Natural killer cell (primary cell): Measurements from ENCODE around the gene FRMD3. TPM values are rescaled to one million over a fixed set of nuclear protein-coding genes. Genes with fewer than 3 reads are reported as not detected.

Source experiments
- ATAC-seq, 3 donors: fragments of 150-1000 bp in 2 of 3; fragments of 200-7000 bp in 1 of 3; cut with Tn5 transposase; 1 replicate in 1 of 3; 2 replicates in 2 of 3; pipeline ENCODE4 v1.10.0; 2021; ENCODE audit warnings: mild to moderate bottlenecking in 2 of 3, moderate library complexity in 2 of 3
- DNase-seq, 2 donors: peaks; one replicate each; pipeline versions ENCODE4 v3.0.0 to v3.0.0-alpha.2; 2013 to 2021; ENCODE audit warnings: mixed read lengths in 1 of 2
- H3K27ac ChIP-seq: one replicate; pipeline ENCODE4 v1.5.1; 2013; ENCODE audit warnings: mild to moderate bottlenecking, low read length
- H3K27me3 ChIP-seq: one replicate; pipeline ENCODE4 v1.6.1; 2013; ENCODE audit warnings: low read length; ENCODE audit not compliant: control insufficient read depth, insufficient read depth
- H3K36me3 ChIP-seq: one replicate; pipeline ENCODE4 v1.6.1; 2013; ENCODE audit warnings: low read length; ENCODE audit not compliant: control insufficient read depth, insufficient read depth
- H3K4me1 ChIP-seq: one replicate; pipeline ENCODE4 v1.6.1; 2013; ENCODE audit warnings: low read length; ENCODE audit not compliant: control insufficient read depth, insufficient read depth
- H3K4me3 ChIP-seq: one replicate; pipeline ENCODE4 v1.5.1; 2013; ENCODE audit warnings: low read length
- H3K9me3 ChIP-seq: one replicate; pipeline ENCODE4 v1.6.1; 2013; ENCODE audit warnings: low read length; ENCODE audit not compliant: control insufficient read depth, insufficient read depth
- H3K27ac Mint-ChIP-seq, 2 donors: one replicate each; pipeline ENCODE4 v1.8.0; 2022; ENCODE audit warnings: mild to moderate bottlenecking in 2 of 2, mixed read lengths in 2 of 2, moderate library complexity in 1 of 2
- H3K27me3 Mint-ChIP-seq, 2 donors: one replicate each; pipeline ENCODE4 v1.8.0; 2022; ENCODE audit warnings: low read depth in 2 of 2, mixed read lengths in 2 of 2
- H3K36me3 Mint-ChIP-seq: one replicate; pipeline ENCODE4 v1.8.0; 2022; ENCODE audit warnings: mixed read lengths
- H3K4me1 Mint-ChIP-seq, 2 donors: one replicate each; pipeline ENCODE4 v1.8.0; 2022; ENCODE audit warnings: mixed read lengths in 2 of 2
- H3K4me3 Mint-ChIP-seq: one replicate; pipeline ENCODE4 v1.8.0; 2022; ENCODE audit warnings: mild to moderate bottlenecking, moderate library complexity, mixed read lengths
- H3K9me3 Mint-ChIP-seq, 2 donors: one replicate each; pipeline ENCODE4 v1.8.0; 2022; ENCODE audit warnings: mixed read lengths in 2 of 2
- WGBS: methylation state at CpG from one replicate; pipeline ENCODE4 v1.1.7; 2013; ENCODE audit warnings: missing lambda C conversion rate; ENCODE audit not compliant: insufficient coverage; 5-methylcytosine and 5-hydroxymethylcytosine counted together
- intact Hi-C: fragments of 100-400 bp; cut with micrococcal nuclease; formaldehyde crosslinking; loops from one replicate; pipeline ENCODE4 v1.14.2; 2022
- total RNA-seq, 4 donors: library from RNA; stranded (reverse); fragments of 120-200 nt in 1 of 4; gene quantifications; one replicate each; pipeline versions ENCODE4 v1.2.3 to v1.2.4, GENCODE V29; 2013 to 2022
- TF ChIP-seq, protein P1 (sequence below): fragments of 200-600 bp; IDR thresholded peaks from one replicate; pipeline ENCODE4 v1.8.0; 2022; ENCODE audit warnings: antibody characterized with exemption

FRMD3 gene
- total RNA-seq = 1 to 10 TPM; 1.2 to 2.4 (median 2.1) TPM
- total RNA-seq (2013) = 18.3 TPM

DNA sequence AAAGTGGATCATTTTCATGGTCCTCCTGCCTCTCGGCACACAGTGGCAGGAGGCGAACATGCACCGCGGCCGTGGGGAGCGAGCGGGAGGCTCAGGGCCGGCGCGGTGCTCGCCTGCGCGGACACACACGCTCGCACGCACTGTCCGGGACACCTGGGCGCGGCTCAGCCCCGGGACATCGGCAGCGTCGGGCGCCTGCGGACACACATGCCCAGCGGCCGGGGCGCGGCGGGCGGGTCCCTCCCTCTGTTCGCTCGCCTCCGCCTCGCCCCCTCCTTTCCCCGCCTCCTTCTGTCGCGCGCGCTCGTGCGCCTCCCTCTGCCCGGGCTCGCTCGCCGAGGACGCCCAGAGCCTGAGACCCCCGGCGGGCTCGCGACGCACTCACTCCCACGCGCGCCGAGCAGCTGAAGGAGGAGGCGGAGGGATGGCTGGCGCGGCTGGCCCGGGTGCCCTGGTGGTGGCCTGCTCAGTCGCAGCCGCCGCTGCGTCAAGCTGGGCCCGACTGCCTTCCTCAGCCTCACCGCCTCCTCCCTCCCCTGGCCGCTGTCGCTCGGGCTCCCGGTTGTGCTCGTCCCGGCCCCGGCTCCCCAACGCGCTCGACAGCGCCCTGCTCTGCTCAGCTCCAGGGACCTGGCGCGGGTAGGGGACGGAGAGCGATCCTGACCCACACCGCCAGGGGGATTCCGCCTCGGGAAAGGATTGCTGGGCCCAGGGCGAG, at the start of gene FRMD3:
Gene FRMD3, minus strand, starts transcription at position 230 of the 718 bp plus-strand sequence. Its CDS starts 170 bp downstream, at position 60.
- Mint-ChIP-seq H3K9me3 (no peaks in the 10 kb centered on the region), H3K36me3 (no peaks in the 10 kb centered on the region), H3K27me3 (peaks cover 26 to 50% of the 10 kb centered on the region in 2 donors), H3K4me1 (no peaks in the 10 kb centered on the region), H3K27ac (no peak within 1 kb of the TSS), H3K4me3 (peak within 1 kb of the TSS; percentile 9)
- peak in 1 of 2 donors; percentile 15 for DNase-seq
- H3K36me3 ChIP-seq = no peaks in the 10 kb centered on the region
- 2% methylated on average over 85 of the region's 85 CpGs for WGBS
- TF ChIP-seq, protein P1, sequence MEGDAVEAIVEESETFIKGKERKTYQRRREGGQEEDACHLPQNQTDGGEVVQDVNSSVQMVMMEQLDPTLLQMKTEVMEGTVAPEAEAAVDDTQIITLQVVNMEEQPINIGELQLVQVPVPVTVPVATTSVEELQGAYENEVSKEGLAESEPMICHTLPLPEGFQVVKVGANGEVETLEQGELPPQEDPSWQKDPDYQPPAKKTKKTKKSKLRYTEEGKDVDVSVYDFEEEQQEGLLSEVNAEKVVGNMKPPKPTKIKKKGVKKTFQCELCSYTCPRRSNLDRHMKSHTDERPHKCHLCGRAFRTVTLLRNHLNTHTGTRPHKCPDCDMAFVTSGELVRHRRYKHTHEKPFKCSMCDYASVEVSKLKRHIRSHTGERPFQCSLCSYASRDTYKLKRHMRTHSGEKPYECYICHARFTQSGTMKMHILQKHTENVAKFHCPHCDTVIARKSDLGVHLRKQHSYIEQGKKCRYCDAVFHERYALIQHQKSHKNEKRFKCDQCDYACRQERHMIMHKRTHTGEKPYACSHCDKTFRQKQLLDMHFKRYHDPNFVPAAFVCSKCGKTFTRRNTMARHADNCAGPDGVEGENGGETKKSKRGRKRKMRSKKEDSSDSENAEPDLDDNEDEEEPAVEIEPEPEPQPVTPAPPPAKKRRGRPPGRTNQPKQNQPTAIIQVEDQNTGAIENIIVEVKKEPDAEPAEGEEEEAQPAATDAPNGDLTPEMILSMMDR = no peak
- intact Hi-C loops = no loop called here
- peak in 2 of 3 donors; percentile 54 to 57 for ATAC-seq
- no peaks in the 10 kb centered on the region for H3K9me3 ChIP-seq
- H3K4me1 ChIP-seq = no peaks in the 10 kb centered on the region
- no peak within 1 kb of the TSS for H3K4me3 ChIP-seq
- H3K27ac ChIP-seq = no peak within 1 kb of the TSS
- peaks cover 11% of the 10 kb centered on the region for H3K27me3 ChIP-seq

- Histone ChIP-seq H3K27ac (no peak overlapping the region), H3K9me3 (no peaks in the 10 kb centered on the region), H3K27me3 (no peaks in the 10 kb centered on the region), H3K4me1 (no peaks in the 10 kb centered on the region), H3K36me3 (no peaks in the 10 kb centered on the region), H3K4me3 (no peak overlapping the region)
- no peaks in the 10 kb centered on the region for H3K4me1 Mint-ChIP-seq
- no peaks in the 10 kb centered on the region for H3K36me3 Mint-ChIP-seq
- TF ChIP-seq, protein P1 = no peak
- H3K4me3 Mint-ChIP-seq = no peak overlapping the region
- no peaks in the 10 kb centered on the region for H3K27me3 Mint-ChIP-seq
- intact Hi-C loops = no loop called here
- no peak overlapping the region for H3K27ac Mint-ChIP-seq
- DNase-seq (no peak), ATAC-seq (no peak)
- WGBS = 93% methylated on average over 4 of the region's 4 CpGs
- no peaks in the 10 kb centered on the region for H3K9me3 Mint-ChIP-seq
Measured at GRCh38 chr9:83584995-83585394, 46.8 kb upstream of the FRMD3 start.

DNA sequence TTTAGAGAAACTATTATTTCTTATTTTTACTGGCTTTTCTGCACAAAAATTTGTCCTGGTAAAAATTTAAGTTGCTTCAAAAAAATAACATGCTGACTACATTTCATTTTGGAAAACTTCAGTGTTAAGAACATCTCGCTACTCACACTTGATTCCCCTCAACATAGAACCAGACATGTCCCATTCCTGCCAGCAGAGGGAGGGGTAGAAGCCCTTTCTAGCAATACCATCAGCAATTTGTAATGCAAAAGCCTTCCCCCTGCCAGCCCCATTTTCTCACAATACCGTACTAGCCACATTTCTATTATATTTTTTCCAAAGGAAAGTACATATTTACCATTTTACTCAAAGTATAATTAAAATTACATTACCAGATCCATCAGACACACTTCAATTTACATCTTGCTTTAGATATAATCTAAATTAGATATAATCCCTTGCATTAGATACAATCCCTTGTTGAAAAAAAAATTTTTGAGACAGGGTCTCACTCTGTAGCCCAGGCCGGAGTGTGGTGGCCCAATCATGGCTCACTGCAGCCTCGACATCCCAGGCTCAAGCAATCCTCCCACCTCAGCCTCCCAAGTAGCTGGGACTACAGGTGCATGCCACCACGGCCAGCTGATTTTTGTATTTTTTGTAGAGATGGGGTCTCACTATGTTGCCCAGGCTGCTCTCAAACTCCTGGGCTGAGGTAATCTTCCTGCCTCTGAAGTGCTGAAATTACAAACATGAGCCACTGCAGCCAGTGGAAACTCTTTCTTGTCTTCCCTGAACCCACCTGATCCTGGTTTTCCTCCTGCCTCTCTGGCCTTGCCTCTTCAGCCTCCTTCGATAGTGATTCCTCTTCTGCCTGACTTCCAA, 45.2 kb upstream of the FRMD3 start:
- no peaks in the 10 kb centered on the region for H3K27me3 Mint-ChIP-seq
- intact Hi-C loops = no loop called here
- TF ChIP-seq, protein P1 = peak; percentile 39
- Histone ChIP-seq H3K9me3 (no peaks in the 10 kb centered on the region), H3K27ac (no peak overlapping the region), H3K4me1 (no peaks in the 10 kb centered on the region), H3K4me3 (no peak overlapping the region), H3K27me3 (no peaks in the 10 kb centered on the region), H3K36me3 (no peaks in the 10 kb centered on the region)
- 82% methylated on average over 6 of the region's 6 CpGs for WGBS
- H3K9me3 Mint-ChIP-seq = no peaks in the 10 kb centered on the region
- peak in 2 of 3 donors; percentile 57 to 62 for ATAC-seq
- H3K4me1 Mint-ChIP-seq = no peaks in the 10 kb centered on the region
- no peak overlapping the region for H3K4me3 Mint-ChIP-seq
- no peak overlapping the region for H3K27ac Mint-ChIP-seq
- peak in 1 of 2 donors; percentile 60 for DNase-seq
- H3K36me3 Mint-ChIP-seq = peaks cover 5% of the 10 kb centered on the region
